Stimulated activated CD4-positive, alpha-beta T cell treated with anti-CD3 and anti-CD28 coated beads, Interleukin-2, amount 100 ng/mL, for 24 hours (primary cell): ENCODE data around the gene TUBA3E.
A peak's percentile ranks its signal among the peaks of the same experiment; 100 is the strongest.
"Not testable (repeated sequence)": the region's sequence is repeated elsewhere in the genome, so short reads cannot be mapped to it uniquely, and the experiment has no call there.

Experiments used
- DNase-seq, 2 donors: peaks; one replicate each; pipeline ENCODE4 v3.0.0-alpha.2; 2020

The TUBA3E gene

DNA sequence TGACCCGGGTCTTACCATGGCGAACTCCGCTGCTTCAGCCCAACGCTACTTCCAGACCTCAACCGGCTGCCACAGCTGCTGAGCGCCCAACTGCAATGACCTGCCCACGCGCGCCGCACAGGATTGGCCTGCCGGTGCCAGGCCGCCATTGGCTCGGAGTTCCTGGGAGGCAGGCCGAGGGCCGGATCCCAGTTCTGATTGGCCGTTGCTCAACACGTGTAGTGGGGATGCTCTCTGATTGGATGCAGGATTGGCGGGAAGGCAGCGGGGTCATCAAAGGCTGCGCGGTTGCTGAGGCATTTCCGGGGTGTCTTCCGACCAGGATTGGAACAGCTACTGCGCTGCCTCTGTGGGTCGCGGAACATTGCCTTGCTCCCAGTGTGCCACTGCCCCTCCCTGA is at the start of gene TUBA3E:
TSS of gene TUBA3E (minus strand) at position 97 of the 400 bp plus-strand sequence. CDS start at position 18, 79 bp downstream.
- DNase-seq, result no peak

DNA sequence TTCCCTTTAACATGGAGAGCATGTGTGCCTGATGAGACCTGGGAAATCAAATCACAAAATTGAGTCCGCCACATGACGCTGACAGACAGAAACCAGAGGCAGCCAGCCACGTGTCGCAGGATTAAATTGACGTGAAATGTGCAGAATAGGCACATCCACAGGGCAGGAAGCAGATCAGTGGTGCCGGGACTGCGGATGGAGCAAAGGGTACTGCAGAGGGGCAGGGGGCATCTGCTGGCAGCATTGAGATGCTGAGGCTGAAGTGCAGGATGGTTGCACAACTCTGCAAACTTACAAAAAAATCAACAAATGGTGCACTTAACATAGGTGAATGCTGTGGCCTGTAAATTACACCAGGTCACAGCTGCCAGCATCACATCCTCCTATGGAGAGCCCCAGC is 48.2 kb upstream of the TUBA3E start:
- DNase-seq, result no peak

DNA sequence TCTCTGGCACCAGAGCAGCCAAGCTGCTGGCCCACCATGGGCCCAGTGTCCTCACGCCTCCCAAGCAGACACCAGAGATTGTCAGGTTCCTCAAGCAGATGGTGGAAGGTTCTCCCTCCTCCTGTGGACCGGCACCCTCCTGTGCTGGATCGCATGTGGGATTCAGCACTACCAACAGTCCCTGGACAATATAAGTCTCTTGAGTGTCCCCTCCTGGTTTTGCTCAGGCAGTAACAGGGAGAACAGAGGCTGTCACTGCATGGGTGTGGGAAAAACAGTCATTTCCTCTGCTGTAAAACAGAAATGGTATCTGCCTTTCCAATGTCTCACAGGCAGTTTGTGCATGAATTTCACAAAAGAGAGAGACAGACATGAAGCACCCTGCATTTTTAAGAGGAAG is 47.7 kb upstream of the TUBA3E start:
- DNase-seq, result no peak

DNA sequence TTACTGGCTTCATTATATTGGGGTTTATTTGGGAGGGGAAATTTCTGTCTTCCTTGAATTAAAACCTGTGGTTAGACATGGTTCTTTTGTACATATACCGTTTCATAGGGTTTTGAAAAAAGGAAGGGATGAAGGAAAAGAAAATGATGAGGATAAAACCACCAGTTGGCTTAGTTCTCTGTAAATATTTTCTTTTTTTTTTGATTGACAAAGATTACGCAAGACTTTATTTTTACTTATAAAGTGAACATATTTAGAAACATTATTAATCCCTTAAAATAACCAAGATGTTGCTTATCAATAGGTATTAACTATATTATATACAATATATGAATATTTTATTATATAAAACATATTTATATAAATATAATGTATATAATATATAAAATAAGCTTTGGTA is 45.1 kb upstream of the TUBA3E start:
- no peak for DNase-seq

DNA sequence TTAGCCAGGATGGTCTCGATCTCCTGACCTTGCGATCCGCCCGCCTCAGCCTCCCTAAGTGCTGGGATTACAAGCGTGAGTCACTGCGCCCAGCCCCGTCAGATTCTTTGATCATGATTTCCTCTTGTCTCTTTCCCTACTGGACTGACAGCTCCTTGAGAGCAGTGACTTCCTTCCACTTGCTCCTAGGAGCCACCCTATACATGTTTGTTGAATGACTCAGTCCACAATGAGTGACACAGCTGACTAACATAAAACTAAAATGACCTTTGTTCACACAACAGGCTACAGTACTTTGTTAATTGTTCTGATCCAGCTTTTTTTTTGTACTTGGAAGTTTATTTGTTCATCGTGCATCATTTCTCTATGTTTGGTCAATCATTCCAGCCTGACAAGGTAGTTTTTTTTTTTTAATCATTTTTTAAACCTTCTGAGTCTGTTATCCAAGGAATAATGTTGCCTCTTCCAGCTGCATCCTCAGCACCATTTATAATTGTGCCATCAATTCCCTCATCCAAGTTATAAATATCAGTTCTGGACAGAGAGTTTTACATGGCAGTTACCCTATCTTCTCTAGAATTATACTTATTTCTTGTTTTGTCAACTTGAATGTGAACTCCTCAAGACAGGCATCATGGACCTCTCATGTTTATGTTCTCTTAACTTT is 42.9 kb upstream of the TUBA3E start:
- DNase-seq, result no peak

DNA sequence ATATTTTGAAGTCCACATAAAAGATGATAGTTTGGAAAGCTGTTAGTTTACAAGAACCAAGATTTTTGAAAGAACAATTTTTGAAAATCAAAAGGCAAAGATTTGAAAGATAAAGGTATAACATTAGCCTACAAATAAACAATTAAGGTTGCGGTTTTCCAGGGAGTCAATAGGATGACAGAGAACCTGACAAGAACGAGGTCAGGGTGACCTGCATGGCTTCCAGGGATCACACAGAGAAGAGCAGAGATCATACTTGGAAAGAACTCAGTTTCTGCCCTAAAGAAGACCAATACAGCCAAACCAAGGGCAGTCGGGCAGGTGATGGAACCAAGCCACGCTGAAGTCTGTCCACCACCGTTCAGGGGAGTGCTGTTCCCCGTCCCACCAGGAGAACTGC is 41.3 kb upstream of the TUBA3E start:
- DNase-seq, result not testable (repeated sequence)

DNA sequence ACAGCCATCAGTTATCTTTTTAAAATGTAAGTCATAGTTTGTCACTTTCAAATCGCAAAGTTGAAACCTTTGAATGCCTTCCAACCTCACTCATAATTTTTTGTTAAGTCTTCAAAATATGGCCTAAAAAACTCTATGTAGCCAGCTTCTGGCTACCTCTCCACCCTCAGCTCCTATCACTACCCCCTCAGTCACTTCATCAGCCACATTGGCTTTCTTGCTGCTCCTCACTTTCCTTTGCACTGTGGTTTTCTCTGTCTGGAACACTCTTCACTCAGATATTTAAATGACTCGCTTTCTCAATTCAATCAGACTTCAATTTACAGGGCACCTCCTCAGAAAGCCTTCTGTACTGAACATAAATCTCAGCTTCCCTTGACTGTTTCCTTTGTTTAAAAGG is 34.8 kb upstream of the TUBA3E start:
- DNase-seq, result not testable (repeated sequence)

DNA sequence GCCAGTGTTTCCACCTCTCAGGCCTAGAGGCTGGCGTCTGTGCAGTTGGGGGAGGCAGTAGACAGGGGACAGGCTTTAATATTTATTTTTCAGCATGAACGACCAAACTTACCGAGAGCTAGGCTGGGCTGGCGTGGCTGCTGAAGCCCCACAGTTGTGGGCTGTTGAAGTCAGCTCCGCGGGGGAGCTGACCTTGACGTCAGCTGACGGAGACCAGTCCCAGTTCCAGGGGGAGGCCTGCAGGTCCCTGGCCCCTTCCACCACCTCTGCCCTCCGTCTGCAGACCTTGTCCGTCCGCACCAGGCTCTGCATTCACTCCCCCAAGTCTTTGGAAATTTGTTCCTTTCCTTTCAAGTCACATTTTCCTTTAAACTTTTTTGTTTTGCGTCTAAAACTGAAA is 33.4 kb upstream of the TUBA3E start:
- DNase-seq, result no peak

DNA sequence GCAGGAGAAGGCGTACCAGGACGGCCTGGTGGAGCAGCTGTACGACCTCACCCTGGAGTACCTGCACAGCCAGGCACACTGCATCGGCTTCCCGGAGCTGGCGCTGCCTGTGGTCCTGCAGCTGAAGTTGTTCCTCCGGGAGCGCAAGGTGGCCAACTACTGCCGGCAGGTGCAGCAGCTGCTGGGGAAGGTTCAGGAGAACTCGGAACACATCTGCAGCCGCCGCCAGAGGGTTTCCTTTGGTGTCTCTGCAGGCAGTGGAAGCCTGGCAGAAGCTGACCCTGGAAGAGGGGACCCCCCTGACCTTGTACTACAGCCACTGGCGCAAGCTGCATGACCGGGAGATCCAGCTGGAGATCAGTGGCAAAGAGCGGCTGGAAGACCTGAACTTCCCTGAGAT is 32.7 kb upstream of the TUBA3E start:
- DNase-seq, result not testable (repeated sequence)

DNA sequence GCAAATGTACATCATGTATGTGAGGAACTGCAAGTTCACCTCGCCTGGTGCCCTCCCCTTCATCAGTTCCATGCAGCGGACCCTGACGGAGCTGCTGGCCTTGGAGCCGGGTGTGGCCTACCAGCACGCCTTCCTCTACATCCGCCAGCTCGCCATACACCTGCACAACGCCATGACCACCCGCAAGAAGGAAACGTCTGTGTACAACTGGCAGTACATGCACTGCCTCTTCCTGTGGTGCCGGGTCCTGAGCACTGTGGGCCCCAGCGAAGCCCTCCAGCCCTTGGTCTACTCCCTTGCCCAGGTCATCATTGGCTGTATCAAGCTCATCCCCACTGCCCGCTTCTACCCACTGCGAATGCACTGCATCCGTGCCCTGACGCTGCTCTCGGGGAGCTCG is 32.1 kb upstream of the TUBA3E start:
- not testable (repeated sequence) for DNase-seq

DNA sequence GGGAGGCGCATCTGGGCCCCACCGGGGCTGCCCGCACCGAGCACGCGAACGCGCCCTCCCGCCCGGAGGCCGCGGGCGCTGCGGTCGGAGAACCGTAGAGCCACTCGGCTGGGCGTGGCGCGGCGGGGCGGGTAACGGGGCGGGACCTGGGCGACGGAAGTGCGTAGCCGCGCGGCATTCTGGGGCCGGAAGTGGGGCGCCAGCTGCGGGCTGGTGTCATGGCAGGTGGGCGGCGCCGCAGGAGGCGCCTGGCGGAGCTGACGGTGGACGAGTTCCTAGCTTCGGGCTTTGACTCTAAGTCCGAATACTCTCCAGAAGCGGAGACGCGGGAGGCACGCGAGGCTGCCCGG is 30.9 kb upstream of the TUBA3E start:
- peak in 1 of 2 donors; percentile 41 for DNase-seq

DNA sequence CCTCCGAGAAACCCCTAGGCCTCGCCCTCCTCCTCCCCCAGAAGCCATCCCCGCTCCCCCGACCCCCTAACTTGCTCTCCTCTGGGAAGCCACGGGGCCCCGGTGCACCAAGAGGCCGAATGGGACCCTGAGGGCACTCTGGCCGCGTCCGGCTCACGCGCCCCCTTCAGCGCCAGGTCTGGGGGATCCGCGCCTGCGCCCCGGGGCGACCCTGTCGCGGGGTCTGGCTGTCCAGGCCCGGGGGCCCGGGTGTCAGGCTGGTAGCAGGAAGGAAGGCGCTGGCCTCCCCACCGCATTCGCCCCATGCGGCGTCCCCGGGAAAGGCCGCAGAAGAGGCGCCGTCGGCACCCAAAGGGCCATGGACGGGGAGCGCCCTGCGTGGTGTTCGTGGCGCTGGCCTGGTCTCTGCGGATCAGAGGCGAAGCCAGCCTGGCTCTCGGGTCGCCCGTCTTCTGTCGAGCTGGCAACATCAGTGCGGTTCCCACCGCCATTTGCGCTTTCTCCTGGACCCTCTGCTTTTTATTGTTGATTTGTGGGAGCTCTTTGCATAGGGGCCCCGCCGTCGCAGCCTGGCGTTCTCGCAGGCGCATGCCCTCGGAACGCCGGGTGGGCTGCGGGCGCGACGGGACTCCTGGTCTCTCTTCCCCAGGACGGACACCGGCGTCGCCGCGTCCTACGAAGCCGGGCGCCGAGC is 30.4 kb upstream of the TUBA3E start:
- not testable (repeated sequence) for DNase-seq

DNA sequence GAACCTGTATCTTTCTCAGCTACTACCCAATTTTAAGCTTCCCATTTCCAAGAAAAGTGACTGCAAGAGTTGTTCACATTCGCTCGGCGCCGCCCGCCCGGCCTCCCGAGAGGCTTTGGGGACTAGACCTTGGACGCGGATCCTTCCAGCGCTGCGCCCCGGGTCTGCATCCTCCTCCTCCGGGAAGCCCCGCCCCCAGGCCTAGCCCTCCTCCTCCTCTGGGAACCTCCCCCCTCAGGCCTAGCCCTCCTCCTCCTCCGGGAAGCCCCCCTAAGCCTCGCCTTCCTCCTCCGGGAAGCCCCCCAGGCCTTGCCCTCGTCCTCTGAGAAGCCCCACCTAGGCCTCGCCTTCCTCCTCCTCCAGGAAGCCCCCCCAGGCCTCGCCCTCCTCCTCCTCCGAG is 29.8 kb upstream of the TUBA3E start:
- DNase-seq, result not testable (repeated sequence)

DNA sequence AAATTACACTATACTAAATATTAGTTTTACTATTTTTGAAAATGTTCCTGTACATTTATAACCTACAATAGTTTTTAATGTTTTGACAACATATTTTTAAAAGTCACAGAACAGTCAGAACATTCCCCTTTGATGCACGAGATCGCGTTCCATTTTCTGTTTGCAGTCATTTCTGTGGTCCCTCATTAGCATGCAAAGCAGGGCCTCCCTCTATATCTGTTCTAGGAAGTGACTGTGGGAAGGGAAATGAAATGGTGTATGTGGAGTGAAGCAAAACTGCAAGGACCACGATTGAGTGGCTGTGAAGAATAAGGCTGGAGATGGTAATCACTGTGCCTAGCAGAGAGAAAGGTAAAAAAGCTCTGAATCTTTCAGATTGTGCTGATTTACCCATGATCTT is 24.3 kb upstream of the TUBA3E start:
- DNase-seq, result not testable (repeated sequence)

DNA sequence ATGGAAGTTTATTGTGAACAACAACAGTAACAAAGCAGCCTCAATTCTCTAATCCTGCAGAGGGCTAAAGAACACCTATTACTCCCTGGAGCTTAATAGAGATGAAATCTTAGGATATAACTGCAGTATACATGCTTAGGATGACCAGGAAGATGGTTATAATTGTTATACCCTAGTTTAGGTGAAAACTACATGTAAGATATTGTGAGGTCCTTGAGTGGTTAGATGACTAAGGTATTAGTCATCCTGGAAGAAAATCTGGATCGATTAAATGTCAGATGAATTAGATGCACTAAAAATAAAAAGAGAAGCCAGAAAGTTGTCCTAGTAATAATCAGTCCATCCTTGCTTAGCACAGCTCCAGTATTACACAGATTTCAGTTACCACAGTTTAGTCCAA is 22.3 kb upstream of the TUBA3E start:
- DNase-seq, result not testable (repeated sequence)

DNA sequence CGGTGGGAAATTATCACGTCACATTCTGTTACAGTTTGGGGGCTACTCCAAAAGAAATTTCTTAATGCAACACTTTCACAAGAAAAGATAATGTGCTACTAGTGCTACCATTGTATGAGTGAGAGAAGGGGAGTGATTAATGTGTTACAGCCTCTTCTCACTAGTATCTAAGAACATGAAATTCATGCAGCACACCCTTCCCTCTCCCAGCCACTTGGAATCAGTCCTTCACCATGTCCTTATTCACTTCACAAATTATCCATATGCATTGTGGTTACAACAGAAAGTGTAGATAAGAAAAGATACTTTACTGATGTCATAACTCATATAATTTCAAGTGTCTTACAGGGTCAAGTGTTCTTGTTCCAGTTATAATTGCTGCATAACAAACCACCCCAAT is 20.9 kb upstream of the TUBA3E start:
- DNase-seq, result not testable (repeated sequence)

DNA sequence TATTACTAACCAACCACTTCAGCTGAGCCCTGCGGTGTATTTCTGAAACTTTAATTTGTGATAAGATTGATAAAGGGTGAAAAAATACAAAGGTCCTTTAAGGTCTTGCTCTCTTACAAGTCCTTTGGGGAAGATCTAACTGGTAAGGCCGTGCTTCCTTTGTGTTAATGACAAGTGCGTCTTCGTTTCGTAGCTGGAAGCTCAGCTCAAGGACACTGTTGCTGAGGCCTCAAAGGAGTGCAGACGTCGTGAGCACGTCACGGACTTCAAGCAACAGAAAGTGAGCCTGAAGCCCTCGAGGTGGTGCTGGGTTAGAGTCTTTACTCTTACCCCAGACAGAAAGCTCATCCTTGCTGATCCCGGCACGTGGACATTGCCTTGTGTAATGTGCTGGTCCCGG is 8.8 kb upstream of the TUBA3E start:
- not testable (repeated sequence) for DNase-seq

DNA sequence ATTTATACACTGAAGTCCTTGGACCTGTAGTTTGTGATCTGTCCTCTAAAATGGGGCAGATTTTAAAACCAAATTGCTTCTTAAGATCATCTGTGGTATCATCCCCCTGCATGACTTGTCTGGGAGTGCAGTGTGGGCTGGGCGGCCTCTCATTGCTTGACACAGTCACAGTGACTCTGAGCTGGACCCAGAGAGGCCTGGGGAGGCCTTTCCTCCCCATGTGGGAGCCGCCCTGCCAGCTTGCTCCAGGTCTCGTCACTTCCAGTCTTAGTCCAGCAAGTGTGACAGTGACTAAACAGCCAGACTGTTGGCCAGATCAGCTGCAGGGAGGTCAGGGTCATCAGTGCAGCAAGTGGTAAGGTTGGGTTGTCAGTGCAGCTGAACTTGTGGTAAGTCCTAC is 4.9 kb upstream of the TUBA3E start:
- DNase-seq, result not testable (repeated sequence)

DNA sequence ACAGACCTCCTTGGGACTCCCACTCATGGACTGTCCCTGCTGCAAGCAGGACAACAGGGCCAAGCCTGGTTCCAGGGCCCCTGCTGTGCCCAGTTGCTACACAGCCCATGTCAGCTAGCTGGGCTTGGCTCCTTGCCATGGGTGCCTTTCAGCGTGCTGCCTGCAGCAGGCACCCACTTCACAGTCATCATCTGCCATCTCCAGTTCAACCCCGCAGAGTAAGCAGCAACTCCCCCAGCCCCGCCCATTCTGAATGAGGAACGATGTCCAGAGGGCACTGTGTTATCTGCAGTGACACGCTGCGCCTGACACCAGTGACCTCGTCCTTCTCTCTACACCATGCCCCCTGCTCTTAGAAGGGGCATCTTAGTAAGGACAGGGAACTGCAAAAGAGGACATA is 4.3 kb upstream of the TUBA3E start:
- not testable (repeated sequence) for DNase-seq

DNA sequence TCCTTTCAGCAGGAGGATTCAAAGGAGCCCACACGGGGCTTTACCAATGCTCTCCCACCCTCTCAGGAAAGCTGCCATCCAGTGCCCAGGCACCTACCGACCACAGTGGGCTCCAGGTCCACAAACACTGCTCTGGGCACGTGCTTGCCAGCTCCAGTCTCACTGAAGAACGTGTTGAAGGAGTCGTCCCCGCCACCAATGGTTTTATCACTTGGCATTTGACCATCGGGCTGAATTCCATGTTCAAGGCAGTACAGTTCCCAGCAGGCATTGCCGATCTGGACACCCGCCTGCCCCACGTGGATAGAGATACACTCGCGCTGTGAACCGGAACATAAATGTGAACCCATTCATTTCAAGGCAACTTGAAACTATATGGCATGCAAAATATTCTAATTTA is 2.2 kb downstream of the TUBA3E start:
- not testable (repeated sequence) for DNase-seq

DNA sequence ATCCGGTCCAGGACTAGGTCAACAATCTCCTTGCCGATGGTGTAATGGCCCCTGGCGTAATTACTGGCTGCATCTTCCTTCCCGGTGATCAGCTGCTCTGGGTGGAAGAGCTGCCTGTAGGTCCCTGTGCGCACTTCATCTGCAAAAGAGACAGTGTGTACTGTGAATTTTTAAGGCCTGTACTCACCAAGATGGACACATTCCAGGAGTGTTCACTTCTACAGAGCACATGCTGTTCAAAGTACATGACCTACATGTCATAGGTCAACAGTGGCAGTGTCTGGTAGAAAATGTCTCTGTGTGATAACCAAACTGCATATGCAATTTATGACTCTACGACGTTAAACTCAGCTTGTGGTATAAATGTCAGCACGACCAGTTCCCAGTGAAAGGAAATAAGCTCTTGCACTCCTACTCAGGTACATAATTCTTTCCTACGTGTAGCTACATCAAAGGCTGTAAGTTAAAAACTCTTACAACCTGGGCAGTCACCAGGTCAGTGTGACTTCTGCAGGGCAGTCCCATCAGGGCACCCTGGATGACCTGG is 3.1 kb downstream of the TUBA3E start:
- not testable (repeated sequence) for DNase-seq

DNA sequence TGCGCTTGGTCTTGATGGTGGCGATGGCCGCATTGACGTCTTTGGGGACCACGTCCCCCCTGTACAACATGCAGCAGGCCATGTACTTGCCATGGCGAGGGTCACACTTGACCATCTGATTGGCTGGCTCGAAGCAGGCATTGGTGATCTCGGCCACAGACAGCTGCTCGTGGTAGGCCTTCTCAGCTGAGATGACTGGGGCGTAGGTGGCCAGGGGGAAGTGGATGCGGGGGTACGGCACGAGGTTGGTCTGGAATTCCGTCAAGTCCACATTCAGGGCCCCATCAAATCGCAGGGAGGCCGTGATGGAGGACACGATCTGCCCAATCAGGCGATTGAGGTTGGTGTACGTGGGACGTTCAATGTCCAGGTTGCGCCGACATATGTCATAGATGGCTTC is 4.4 kb downstream of the TUBA3E start:
- not testable (repeated sequence) for DNase-seq

DNA sequence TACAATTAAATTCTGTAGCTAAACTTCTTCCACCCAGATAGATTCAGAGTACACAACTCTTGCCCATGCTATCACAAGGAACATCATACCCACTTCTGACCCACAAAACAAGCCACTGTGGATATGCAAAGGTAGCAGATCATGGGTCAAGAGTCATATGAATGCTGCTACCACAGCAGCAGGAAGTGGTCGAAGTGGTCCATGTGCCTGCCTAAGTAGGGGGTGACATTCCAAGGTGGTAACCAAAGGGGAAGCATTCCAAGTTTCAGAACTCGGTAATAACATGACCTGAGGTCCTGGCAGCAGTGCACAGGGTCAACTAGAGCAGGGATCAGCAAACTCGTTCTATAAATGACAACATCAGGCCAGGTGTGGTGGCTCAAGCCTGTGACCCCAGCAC is 5.8 kb downstream of the TUBA3E start:
- not testable (repeated sequence) for DNase-seq

DNA sequence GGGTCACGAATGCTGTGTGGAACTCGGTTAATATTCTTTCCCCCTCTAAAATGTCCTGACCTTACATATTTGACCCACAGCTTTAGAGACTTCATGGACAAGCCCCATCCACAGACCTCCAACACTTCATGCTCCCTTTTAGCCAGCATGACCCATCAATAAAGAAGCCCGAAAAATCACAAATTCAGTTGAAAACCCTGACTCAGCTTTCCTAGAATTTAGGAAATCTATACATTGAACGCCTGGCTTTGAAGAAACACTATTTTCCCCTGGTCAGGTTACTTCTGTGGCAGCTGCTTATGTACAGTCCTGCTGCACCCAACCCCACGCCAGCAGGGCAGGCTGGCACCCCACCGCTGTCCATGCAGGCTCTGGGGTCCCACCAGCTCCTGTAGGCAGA is 6.9 kb downstream of the TUBA3E start:
- not testable (repeated sequence) for DNase-seq
